T-helper 22 cell (primary cell): Measurements from ENCODE around the gene ZNF84.

Experiments used
- DNase-seq: peaks from one replicate; pipeline ENCODE4 v3.0.0-alpha.2; 2020; ENCODE audit warnings: low read depth

Gene ZNF84

DNA sequence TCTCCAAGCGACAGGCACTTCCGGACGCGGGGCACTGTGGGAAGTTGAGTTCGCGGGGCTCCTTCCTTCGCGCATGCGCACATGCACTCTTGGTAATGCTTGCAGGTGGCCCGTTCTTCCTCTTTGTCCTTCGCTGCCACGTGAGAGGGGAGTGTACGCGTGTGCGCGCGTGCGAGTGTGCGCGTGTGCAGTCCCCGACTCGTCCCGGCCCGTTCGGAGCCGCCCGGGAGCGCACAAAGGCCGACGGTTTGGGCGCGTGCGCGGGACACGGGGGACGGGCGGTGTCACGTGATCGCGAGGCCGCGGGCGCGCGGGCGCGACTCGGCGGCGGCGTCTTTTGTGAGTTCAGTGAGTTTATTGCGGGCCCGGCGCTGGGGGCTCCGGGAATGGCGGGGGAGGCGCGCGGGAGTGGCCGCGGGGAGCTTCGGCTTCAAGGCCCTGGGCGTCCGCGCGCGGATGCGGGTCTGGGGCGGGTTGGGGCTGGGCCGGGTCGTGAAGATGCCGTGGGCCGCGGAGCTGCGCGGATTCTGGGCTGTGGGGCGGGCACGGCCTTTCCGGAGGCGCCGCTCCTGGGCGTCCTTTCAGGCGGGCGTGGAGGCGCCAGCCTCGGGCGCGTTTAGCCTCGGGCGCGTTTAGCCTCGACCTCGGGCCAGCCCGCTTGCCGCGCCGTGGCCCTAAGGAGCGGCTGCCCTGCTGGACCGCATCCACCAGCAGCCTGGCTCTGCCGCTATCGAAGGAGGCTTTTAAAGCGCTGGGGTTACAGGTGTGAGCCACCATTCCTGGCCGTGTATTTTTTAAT is at the start of gene ZNF84:
Gene ZNF84, plus strand, starts transcription at position 303 of the 799 bp plus-strand sequence. CDS start 3,959 bp downstream, outside the sequence.
- peak; percentile 96 for DNase-seq

DNA sequence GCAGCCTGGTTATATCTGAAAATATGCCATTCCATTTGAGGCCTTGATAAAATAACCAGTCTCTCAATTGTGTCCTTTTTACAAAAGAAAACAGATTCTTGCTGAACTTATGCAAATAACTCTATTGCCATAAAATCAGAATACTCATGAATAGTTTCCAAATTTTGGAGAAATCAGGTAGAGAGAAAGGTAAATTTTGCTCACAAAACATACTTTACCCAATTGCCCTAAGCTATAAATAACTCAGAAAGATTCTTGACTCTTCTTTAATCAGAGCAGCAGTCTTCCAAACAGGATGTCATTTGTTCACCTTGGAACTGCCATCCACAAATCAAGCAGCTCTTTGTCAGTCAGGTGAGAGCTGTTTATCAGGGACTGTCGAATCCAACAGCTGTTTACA is 38.6 kb upstream of the ZNF84 start:
- DNase-seq = no peak

DNA sequence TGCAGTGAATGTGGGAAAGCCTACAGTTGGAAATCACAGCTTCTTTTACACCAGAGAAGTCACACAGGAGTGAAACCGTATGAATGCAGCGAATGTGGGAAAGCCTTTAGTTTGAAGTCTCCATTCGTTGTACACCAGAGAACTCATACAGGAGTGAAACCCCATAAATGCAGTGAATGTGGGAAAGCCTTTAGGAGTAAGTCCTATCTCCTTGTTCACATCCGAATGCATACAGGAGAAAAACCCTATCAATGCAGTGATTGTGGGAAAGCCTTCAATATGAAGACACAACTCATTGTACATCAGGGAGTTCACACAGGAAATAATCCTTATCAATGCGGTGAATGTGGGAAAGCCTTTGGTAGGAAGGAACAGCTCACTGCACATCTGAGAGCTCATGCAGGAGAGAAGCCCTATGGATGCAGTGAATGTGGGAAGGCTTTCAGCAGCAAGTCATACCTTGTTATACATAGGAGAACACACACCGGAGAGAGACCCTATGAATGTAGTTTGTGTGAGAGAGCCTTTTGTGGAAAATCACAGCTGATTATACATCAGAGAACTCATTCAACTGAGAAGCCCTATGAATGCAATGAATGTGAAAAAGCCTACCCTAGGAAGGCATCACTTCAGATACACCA is 26.5 kb upstream of the ZNF84 start:
- DNase-seq = no peak

DNA sequence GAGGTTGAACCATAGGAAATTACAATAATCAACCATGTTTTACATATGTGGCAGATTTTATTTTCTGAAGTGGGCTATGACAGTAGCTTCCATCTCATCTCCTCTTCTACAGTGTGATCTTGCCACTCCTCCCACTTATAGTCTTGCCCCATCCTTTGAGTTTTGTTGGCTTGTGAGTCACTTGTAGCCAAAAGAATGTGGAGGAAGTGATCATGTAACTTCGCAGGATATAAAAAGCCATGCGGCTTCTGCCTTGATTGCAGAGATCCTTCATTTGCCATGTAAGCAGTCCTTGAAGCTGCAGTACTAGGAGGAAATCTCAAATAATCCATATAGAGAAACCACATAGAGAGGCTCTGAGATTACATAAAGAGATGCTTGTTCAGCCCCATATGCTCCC is 13.7 kb upstream of the ZNF84 start:
- DNase-seq = no peak

DNA sequence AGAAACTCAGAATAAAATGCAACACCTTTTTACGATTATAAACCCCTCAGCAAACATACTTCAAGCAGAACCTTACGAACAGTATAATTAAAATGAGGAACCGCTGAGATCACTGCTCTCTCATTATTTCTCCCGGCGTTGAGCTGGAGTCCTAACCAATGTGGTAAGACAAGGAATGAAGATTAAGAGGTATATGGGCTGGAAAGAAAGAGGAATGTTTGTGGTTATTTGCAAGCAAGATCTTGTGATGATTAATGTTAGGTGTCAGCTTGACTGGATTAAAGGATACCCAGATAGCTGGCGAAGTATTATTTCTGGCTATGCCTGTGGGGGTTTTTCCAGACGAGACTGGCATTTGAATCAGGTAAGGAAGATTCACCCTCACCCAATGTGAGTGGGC is 10.3 kb upstream of the ZNF84 start:
- no peak for DNase-seq

DNA sequence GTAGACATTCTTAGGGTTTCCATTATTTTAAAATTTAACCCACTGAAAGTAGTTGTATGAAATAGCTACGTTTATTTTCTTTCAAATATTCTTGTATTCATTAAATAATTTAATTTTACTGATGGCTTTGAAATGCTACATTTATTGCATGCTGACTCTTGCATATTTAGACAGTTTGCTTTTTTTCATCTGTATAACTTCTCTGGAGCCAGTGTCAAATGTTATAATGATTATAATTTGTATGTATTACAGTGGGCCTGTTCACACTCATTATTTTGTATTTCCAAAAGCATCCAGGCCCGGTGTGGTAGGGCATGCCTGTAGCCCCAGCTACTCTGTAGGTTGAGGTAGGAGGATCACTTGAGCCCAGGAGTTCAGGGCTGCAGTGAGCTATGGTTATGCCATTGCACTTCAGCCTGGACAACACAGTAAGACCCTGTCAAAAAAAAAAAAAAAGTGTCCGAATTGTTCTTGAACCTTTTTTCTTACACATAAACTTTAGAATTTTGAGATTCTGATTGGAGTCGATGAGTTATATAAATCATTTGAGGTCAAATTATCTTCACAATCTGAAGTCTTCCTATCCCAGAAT is 905 bp downstream of the ZNF84 start:
- DNase-seq = no peak

DNA sequence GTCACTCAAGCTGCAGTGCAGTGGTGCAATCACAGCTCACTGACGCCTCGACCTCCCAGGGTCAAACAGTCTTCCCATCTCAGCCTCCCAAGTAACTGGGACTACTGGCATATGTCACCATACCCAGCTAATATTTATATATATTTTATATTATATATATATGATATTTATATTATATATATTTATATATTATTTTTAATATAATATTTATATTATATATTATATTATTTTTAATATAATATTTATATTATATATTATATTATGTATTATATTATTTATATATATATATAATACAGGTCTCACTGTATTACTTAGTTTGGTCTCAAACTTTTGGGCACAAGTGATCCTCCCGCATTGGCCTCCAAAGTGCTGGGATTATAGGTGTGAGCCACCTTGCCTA is 9.4 kb downstream of the ZNF84 start:
- no peak for DNase-seq

DNA sequence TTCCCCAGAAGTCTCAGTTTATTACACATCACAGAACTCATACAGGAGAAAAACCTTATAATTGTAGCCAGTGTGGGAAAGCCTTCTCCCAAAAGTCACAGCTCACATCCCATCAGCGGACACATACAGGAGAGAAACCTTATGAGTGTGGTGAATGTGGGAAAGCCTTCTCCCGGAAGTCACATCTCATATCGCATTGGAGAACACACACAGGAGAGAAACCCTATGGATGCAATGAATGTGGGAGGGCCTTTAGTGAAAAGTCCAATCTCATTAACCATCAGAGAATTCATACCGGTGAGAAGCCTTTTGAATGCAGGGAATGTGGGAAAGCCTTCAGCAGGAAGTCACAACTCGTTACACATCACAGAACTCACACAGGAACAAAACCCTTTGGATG is 20.1 kb downstream of the ZNF84 start:
- DNase-seq = no peak

DNA sequence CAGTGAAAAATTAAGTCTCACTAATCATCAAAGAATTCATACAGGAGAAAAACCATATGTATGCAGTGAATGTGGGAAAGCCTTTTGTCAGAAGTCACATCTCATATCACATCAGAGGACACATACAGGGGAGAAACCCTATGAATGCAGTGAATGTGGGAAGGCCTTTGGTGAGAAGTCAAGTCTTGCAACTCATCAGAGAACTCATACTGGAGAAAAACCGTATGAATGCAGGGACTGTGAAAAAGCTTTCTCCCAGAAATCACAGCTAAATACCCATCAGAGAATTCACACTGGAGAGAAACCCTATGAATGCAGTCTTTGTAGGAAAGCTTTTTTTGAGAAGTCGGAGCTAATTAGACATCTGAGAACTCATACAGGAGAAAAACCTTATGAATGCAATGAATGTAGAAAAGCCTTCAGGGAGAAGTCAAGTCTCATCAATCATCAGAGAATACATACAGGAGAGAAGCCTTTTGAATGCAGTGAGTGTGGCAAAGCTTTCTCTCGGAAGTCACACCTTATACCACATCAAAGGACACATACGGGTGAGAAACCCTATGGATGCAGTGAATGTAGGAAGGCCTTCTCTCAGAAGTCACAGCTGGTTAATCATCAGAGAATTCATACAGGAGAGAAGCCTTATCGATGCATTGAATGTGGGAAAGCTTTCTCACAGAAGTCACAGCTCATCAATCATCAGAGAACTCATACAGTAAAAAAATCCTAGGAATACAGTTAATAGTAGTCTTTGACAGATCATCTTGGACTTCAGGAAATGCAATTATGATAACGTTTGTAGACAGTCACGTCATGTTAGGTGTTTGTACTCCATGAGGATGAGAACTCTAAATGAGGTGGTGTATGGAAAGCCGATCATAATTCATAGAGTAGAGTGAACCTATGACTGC is 21.1 kb downstream of the ZNF84 start:
- DNase-seq = no peak

DNA sequence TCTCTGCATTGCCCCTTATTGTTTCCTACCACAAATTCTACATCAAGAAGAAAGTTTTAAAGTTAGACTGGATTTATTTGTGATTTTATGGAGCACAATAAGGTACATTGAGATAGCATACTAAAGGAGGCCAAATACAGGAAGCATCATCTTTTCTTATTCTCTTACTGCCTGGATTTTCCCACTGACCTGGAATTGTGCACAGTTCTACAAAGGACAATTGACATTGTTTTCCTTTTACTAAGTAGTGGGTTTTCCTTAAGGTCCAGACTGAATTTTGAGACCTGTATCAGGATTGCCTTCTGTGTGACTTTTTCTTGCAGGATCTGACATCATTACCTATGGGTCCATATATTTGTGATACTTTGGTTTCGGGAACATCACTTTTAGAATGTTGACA is 24.6 kb downstream of the ZNF84 start:
- DNase-seq = no peak

DNA sequence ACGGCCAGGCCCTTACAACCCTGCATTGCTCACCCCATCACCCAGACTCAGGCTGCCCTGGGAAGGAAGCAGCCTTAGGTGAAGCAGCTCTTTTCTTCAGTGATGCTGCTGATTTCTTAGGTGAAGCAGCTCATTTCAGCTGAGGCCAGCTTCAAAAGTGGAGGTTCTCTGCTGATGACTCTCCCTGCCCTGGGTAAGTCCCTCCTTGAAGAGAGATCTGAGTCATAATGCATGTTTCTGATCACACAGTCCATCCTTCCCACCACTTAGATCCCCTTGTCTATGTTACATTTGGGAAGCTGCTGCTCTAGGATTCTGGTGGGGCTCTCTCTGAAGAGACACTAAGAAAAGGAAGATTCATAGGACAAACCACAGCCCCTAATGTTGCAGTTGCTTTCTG is 26.2 kb downstream of the ZNF84 start:
- DNase-seq = no peak

DNA sequence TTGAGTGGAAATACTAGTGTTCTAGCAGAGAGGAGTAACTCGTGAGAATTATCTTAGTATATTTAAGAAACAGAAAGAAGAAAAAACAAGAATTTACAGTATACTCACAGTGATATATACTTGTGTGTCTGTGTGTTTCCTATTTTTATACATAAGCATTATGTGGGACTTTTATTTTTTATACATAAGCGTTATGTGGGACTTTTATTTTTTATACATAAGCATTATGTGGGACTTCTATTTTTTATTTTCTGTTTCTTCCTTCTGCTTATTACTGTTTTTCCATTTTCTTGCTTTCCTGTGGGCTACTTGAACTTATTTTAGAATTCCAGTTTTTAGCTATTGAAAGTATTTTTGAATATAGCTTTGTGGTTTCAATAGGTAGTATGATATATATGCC is 36.5 kb downstream of the ZNF84 start:
- DNase-seq = no peak

DNA sequence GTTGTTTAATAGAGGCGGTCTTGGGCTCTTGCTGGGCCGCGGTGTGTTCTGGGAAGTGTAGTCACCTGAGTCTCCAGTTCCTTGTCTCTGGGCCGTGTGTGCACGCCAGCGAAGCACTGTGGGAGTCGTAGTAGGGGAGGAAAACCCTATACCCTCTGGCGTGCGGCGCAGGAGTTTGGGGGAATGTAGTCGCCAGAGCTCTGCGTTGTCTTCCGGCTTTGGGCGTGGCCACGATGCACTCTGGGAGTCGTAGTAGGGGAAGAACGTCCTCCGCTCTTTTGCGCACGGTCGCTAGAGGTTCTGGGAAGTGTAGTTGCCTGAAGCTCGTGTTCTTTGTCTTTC is 42.7 kb downstream of the ZNF84 start:
- DNase-seq = peak; percentile 96

DNA sequence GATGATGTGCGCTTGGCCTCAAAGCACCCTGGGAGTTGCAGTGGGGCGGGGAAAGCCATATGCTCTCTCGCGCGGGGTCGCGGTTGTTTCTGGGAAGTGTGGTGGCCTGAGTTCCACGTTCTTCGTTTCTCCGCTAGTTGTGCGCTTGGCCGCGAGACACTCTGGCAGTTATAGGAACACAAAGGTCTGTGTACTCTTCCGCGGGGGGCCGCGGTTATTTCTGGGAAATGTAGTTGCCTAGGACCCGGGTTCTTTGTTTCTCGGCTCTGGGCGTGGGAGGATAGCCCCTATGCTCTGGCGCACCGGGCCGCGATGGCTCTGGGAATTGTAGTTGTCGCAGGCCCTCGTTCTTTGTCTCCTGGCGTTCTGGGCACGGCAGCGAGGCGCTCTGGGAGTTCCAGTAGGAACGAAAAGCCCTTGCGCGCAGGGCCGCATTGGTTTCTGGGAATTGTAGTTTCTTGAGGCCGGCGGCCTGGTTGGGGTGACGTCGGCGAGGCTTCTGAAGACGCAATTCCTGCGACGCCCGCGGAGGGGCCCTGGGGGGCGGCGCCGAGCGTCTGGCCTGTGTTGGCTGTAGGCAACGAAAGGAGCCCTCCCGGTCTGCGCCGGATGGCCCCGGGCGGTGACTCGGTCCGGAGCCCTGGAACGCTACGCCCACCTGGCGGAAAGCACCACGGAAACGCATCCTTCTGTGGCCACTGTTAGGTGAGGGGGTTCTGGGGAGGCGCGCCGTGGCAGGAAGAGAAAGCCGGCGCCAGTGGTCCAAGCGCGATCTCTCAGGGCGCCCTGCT is 43.3 kb downstream of the ZNF84 start, which contains the start of gene ZNF140:
Gene ZNF140, plus strand, starts transcription at position 556 of the 791 bp plus-strand sequence. CDS start 398 bp downstream, outside the sequence.
- DNase-seq = peak; percentile 88

DNA sequence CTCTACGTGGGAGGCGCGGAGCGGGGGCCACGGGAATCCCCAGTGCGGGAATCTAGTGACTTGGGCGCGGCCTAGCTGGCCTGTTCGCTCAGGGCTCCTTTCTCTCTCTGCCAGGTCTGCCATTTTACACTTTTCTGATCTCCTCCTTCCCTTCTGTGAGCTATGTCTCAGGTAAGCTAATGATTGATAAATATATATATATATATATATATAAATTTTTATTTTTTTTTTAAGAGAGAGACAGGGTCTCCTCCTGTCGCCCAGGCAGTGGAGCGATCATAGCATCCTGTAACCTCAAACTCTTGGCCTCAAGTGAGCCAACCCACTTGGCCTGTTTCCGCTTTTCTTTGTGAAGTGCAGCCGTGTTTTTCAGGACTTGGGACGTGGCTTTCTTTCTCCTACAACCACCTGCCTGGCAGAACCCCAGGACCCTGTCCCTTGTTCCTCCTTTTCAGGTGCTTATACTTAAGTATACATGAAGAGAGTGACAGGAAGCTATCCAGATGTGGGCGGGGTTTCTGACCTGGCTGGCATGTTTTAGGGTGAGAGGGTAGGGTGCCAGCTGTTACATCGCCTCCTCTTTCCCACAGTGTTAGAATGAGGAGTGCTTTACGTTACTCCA is 44.0 kb downstream of the ZNF84 start:
- DNase-seq = no peak

DNA sequence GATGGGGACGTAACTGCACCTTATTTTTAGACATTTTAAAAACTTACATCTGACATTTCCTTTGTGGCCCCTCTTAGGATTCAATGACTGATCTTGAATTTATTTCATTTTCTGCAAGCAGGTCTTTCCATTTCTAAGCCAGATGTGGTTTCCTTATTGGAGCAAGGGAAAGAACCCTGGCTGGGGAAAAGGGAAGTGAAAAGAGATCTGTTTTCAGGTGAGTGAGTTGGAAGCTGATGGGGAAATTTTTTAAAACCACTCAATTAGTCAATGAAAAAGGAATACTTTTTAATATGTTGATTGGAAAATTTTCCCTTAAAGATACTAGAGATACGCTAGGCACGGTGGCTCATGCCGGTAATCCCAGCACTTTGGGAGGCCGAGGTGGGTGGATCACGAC is 46.0 kb downstream of the ZNF84 start:
- no peak for DNase-seq

DNA sequence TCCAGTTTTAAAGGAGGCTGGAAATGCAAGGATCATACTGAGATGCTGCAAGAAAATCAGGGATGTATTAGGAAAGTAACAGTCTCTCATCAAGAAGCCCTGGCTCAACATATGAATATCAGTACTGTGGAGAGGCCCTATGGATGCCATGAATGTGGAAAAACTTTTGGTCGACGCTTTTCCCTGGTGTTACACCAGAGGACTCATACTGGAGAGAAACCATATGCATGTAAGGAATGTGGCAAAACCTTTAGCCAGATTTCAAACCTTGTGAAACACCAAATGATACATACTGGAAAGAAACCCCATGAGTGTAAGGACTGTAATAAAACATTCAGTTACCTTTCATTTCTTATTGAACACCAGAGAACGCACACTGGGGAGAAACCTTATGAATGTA is 68.3 kb downstream of the ZNF84 start:
- DNase-seq = no peak

DNA sequence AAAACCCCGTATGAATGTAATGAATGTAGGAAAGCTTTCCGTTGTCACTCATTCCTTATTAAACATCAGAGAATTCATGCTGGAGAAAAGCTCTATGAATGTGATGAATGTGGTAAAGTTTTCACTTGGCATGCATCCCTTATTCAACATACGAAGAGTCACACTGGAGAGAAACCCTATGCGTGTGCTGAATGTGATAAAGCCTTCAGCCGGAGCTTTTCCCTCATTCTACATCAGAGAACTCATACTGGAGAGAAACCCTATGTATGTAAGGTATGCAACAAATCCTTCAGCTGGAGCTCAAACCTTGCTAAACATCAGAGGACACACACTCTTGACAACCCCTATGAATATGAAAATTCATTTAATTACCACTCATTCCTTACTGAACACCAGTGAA is 68.9 kb downstream of the ZNF84 start:
- DNase-seq = no peak

DNA sequence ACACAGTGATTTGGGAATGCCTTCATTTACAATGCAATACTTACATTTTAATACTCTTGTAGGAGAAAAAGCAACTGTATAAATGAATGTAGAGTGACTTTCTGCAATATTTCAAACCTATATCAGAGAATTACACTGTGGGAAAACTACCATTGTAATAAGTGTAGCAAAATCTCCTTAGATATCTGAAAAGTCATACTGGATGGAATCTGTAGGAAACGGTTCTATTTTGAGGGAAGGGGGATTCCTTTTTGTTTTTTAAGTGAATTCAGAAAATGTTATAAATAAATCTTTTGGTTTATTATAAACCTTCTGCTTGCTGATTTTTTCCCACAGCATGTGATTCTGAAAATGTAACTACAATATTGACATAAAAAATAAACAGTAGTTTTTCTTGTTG is 69.8 kb downstream of the ZNF84 start:
- no peak for DNase-seq

DNA sequence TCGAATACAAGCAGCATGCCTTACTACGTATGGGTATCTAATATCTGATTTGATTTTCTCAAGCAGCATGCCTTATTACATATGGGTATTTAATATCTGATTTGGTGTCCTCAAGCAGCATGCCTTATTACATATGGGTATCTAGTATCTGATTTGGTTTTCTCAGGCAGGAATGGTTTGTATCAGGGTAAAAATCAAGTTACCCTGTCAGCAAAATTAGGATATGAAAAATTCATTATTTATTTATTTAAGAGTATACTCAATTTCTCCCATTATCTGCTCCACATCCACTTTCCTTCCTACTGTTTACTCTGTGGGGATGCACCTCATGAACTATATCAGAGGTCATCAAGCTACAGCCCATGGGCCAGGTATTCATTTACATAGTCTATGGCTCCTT is 70.8 kb downstream of the ZNF84 start:
- no peak for DNase-seq
